ENCODE results near the gene MATCAP1. TPM values are rescaled to one million over a fixed set of nuclear protein-coding genes. Genes with fewer than 3 reads are reported as not detected.

MATCAP1 gene
- total and polyA plus RNA-seq, 2 of the 13 experiments (the other 11 are each of a cell fraction or from before 2014, with no cell fraction given), result 11.2 to 24.5 TPM

DNA sequence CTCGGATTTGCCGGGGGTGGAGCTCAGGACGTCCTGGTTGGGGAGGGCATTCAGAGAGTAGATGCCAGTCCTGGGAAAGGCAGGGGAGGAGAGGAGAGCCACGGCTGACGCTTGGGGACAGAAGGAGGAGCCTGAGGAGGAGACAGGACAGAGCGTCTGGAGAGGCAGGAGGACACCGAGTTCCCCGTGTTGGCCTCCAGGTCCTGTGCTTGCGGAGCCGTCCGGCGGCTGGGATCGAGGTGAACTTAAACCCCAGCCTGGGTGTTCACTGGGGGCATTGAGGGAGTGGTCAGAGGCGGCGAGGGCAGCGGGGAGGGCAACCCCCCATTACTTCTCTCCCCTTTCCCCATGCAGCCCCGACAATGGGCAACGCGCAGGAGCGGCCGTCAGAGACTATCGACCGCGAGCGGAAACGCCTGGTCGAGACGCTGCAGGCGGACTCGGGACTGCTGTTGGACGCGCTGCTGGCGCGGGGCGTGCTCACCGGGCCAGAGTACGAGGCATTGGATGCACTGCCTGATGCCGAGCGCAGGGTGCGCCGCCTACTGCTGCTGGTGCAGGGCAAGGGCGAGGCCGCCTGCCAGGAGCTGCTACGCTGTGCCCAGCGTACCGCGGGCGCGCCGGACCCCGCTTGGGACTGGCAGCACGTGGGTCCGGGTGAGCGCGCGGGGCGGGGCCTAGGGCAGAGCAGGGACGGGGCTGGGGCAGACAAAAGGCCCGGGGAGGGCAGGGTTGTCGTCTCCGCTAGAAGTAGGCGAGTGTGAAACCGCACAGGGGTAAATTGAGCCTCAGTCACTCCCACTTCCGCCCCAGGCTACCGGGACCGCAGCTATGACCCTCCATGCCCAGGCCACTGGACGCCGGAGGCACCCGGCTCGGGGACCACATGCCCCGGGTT lies 9.7 kb downstream of the MATCAP1 start (continued):
- TF ChIP-seq, protein P1, sequence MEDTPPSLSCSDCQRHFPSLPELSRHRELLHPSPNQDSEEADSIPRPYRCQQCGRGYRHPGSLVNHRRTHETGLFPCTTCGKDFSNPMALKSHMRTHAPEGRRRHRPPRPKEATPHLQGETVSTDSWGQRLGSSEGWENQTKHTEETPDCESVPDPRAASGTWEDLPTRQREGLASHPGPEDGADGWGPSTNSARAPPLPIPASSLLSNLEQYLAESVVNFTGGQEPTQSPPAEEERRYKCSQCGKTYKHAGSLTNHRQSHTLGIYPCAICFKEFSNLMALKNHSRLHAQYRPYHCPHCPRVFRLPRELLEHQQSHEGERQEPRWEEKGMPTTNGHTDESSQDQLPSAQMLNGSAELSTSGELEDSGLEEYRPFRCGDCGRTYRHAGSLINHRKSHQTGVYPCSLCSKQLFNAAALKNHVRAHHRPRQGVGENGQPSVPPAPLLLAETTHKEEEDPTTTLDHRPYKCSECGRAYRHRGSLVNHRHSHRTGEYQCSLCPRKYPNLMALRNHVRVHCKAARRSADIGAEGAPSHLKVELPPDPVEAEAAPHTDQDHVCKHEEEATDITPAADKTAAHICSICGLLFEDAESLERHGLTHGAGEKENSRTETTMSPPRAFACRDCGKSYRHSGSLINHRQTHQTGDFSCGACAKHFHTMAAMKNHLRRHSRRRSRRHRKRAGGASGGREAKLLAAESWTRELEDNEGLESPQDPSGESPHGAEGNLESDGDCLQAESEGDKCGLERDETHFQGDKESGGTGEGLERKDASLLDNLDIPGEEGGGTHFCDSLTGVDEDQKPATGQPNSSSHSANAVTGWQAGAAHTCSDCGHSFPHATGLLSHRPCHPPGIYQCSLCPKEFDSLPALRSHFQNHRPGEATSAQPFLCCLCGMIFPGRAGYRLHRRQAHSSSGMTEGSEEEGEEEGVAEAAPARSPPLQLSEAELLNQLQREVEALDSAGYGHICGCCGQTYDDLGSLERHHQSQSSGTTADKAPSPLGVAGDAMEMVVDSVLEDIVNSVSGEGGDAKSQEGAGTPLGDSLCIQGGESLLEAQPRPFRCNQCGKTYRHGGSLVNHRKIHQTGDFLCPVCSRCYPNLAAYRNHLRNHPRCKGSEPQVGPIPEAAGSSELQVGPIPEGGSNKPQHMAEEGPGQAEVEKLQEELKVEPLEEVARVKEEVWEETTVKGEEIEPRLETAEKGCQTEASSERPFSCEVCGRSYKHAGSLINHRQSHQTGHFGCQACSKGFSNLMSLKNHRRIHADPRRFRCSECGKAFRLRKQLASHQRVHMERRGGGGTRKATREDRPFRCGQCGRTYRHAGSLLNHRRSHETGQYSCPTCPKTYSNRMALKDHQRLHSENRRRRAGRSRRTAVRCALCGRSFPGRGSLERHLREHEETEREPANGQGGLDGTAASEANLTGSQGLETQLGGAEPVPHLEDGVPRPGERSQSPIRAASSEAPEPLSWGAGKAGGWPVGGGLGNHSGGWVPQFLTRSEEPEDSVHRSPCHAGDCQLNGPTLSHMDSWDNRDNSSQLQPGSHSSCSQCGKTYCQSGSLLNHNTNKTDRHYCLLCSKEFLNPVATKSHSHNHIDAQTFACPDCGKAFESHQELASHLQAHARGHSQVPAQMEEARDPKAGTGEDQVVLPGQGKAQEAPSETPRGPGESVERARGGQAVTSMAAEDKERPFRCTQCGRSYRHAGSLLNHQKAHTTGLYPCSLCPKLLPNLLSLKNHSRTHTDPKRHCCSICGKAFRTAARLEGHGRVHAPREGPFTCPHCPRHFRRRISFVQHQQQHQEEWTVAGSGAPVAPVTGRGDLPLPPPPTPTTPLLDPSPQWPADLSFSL (CRISPR knock-in tag; IDR thresholded peaks at IDR 0.05), result no peak
- TF ChIP-seq, protein P2, sequence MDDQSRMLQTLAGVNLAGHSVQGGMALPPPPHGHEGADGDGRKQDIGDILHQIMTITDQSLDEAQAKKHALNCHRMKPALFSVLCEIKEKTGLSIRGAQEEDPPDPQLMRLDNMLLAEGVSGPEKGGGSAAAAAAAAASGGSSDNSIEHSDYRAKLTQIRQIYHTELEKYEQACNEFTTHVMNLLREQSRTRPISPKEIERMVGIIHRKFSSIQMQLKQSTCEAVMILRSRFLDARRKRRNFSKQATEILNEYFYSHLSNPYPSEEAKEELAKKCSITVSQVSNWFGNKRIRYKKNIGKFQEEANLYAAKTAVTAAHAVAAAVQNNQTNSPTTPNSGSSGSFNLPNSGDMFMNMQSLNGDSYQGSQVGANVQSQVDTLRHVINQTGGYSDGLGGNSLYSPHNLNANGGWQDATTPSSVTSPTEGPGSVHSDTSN (CRISPR knock-in tag; IDR thresholded peaks at IDR 0.05; ENCODE audit: borderline replicate concordance), result no peak
- TF ChIP-seq, protein P3, sequence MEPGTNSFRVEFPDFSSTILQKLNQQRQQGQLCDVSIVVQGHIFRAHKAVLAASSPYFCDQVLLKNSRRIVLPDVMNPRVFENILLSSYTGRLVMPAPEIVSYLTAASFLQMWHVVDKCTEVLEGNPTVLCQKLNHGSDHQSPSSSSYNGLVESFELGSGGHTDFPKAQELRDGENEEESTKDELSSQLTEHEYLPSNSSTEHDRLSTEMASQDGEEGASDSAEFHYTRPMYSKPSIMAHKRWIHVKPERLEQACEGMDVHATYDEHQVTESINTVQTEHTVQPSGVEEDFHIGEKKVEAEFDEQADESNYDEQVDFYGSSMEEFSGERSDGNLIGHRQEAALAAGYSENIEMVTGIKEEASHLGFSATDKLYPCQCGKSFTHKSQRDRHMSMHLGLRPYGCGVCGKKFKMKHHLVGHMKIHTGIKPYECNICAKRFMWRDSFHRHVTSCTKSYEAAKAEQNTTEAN (CRISPR knock-in tag; conservative IDR thresholded peaks at IDR 0.05), result no peak; the same call in 1 of the 2 replicates
- TF ChIP-seq NR1H2 (CRISPR knock-in tag; IDR thresholded peaks at IDR 0.05; ENCODE audit: borderline replicate concordance, low read depth), result no peak
- TF ChIP-seq NKX3-1 (CRISPR knock-in tag; IDR thresholded peaks at IDR 0.05), result 0 out of 2 replicates have a peak, but pooled peaks have one; percentile 44
- TF ChIP-seq, protein P4, sequence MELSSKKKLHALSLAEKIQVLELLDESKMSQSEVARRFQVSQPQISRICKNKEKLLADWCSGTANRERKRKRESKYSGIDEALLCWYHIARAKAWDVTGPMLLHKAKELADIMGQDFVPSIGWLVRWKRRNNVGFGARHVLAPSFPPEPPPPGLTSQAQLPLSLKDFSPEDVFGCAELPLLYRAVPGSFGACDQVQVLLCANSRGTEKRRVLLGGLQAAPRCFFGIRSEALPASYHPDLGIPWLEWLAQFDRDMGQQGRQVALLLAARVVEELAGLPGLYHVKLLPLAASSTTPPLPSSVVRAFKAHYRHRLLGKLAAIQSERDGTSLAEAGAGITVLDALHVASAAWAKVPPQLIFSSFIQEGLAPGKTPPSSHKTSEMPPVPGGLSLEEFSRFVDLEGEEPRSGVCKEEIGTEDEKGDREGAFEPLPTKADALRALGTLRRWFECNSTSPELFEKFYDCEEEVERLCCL (CRISPR knock-in tag; IDR thresholded peaks at IDR 0.05; ENCODE audit: borderline replicate concordance), result peak; percentile 93; the same call in 1 of the 2 replicates
- peak; percentile 18; the same call in 1 of the 2 replicates for TF ChIP-seq STAT5B (CRISPR knock-in tag; IDR thresholded peaks at IDR 0.05)
- TF ChIP-seq, protein P5, sequence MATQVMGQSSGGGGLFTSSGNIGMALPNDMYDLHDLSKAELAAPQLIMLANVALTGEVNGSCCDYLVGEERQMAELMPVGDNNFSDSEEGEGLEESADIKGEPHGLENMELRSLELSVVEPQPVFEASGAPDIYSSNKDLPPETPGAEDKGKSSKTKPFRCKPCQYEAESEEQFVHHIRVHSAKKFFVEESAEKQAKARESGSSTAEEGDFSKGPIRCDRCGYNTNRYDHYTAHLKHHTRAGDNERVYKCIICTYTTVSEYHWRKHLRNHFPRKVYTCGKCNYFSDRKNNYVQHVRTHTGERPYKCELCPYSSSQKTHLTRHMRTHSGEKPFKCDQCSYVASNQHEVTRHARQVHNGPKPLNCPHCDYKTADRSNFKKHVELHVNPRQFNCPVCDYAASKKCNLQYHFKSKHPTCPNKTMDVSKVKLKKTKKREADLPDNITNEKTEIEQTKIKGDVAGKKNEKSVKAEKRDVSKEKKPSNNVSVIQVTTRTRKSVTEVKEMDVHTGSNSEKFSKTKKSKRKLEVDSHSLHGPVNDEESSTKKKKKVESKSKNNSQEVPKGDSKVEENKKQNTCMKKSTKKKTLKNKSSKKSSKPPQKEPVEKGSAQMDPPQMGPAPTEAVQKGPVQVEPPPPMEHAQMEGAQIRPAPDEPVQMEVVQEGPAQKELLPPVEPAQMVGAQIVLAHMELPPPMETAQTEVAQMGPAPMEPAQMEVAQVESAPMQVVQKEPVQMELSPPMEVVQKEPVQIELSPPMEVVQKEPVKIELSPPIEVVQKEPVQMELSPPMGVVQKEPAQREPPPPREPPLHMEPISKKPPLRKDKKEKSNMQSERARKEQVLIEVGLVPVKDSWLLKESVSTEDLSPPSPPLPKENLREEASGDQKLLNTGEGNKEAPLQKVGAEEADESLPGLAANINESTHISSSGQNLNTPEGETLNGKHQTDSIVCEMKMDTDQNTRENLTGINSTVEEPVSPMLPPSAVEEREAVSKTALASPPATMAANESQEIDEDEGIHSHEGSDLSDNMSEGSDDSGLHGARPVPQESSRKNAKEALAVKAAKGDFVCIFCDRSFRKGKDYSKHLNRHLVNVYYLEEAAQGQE (IDR thresholded peaks at IDR 0.05; ENCODE audit: borderline replicate concordance in 1 of 2, low read depth in 1 of 2, low read length in 2 of 2), result peak in 1 of 2 experiments; percentile 32; a peak in 1 of 4 replicates

Data from HepG2 (cell line).